ENCODE data around the gene CBFA2T3.

The CBFA2T3 gene

GRCh38 chr16:88843256-88843655, 133.8 kb downstream of the CBFA2T3 start:
- TF ChIP-seq ZNF544 (tag by site-specific recombination; IDR thresholded peaks at IDR 0.05) (no peak), ZNF548 (tag by site-specific recombination; IDR thresholded peaks at IDR 0.05) (no peak), ZNF24 (tag by site-specific recombination; IDR thresholded peaks at IDR 0.05) (no peak), ZSCAN5A (tag by site-specific recombination; IDR thresholded peaks at IDR 0.05) (no peak), ZNF366 (tag by site-specific recombination; conservative IDR thresholded peaks at IDR 0.05) (no peak), ZNF48 (tag by site-specific recombination; IDR thresholded peaks at IDR 0.05) (no peak), ZNF423 (tag by site-specific recombination; IDR thresholded peaks at IDR 0.05) (no peak), KLF10 (tag by site-specific recombination; IDR thresholded peaks at IDR 0.05) (no peak), ZNF692 (tag by site-specific recombination; IDR thresholded peaks at IDR 0.05) (no peak), ZNF530 (tag by site-specific recombination; IDR thresholded peaks at IDR 0.05; ENCODE audit: low read depth) (no peak)
- CTCF ChIA-PET: interaction anchor here (0.7 kb wide), 1 partner anchor 106 kb away, joined by 3 read pairs; no protein-coding TSS in a partner anchor

GRCh38 chr16:88842806-88843205, 134.2 kb downstream of the CBFA2T3 start:
- no peaks in the 10 kb centered on the region for H3K4me1 ChIP-seq (ENCODE audit: control insufficient read depth, insufficient read depth, low read length)
- no peak for TF ChIP-seq ZNF521 (tag by site-specific recombination; IDR thresholded peaks at IDR 0.05)
- no peak for TF ChIP-seq ZNF624 (tag by site-specific recombination; IDR thresholded peaks at IDR 0.05)
- no peak for TF ChIP-seq ZNF623 (tag by site-specific recombination; IDR thresholded peaks at IDR 0.05)
- TF ChIP-seq KLF10 (tag by site-specific recombination; IDR thresholded peaks at IDR 0.05): no peak
- TF ChIP-seq GFI1B (tag by site-specific recombination; IDR thresholded peaks at IDR 0.05): no peak
- H3K27ac ChIP-seq (ENCODE audit: extremely low read depth, low read depth, low read length): no peak overlapping the region
- POLR2A ChIA-PET: no interaction called here
- H3K36me3 ChIP-seq (ENCODE audit: control insufficient read depth in 2 of 2, insufficient read depth in 1 of 2, low read length in 2 of 2): peaks cover 0 to 13% of the 10 kb centered on the region in 2 experiments; a peak in 1 of 3 replicates
- no peak overlapping the region for H3K4me3 ChIP-seq (ENCODE audit: low read depth, low read length)
- H3K9me3 ChIP-seq (ENCODE audit: control insufficient read depth, insufficient read depth, low read depth, low read length): no peaks in the 10 kb centered on the region
- CTCF ChIA-PET: interaction anchor here (0.7 kb wide), 1 partner anchor 105 kb away, joined by 3 read pairs; no protein-coding TSS in a partner anchor

More at GRCh38 chr16:88843256-88843655, 133.8 kb downstream of the CBFA2T3 start:
- Histone ChIP-seq H3K4me3 (ENCODE audit: low read depth, low read length) (no peak overlapping the region), H3K27ac (ENCODE audit: extremely low read depth, low read depth, low read length) (no peak overlapping the region), H3K4me1 (ENCODE audit: control insufficient read depth, insufficient read depth, low read length) (no peaks in the 10 kb centered on the region), H3K9me3 (ENCODE audit: control insufficient read depth, insufficient read depth, low read depth, low read length) (no peaks in the 10 kb centered on the region), H3K36me3 (ENCODE audit: control insufficient read depth in 2 of 2, insufficient read depth in 1 of 2, low read length in 2 of 2) (peaks cover 0 to 13% of the 10 kb centered on the region in 2 experiments; a peak in 1 of 3 replicates)
- POLR2A ChIA-PET: no interaction called here

GRCh38 chr16:88842308-88842756, 134.7 kb downstream of the CBFA2T3 start:
- Histone ChIP-seq H3K4me3 (ENCODE audit: low read depth, low read length) (no peak overlapping the region), H3K36me3 (ENCODE audit: control insufficient read depth in 2 of 2, insufficient read depth in 1 of 2, low read length in 2 of 2) (peaks cover 0 to 13% of the 10 kb centered on the region in 2 experiments; a peak in 1 of 3 replicates), H3K9me3 (ENCODE audit: control insufficient read depth, insufficient read depth, low read depth, low read length) (no peaks in the 10 kb centered on the region), H3K4me1 (ENCODE audit: control insufficient read depth, insufficient read depth, low read length) (no peaks in the 10 kb centered on the region), H3K27ac (ENCODE audit: extremely low read depth, low read depth, low read length) (no peak overlapping the region)
- ChIA-PET CTCF (no interaction called here), POLR2A (no interaction called here)
- TF ChIP-seq ZNF571 (tag by site-specific recombination; IDR thresholded peaks at IDR 0.05) (no peak), PRDM10 (tag by site-specific recombination; IDR thresholded peaks at IDR 0.05) (no peak), SP7 (tag by site-specific recombination; IDR thresholded peaks at IDR 0.05) (no peak), OVOL3 (tag by site-specific recombination; IDR thresholded peaks at IDR 0.05) (no peak), ZBTB8A (tag by site-specific recombination; IDR thresholded peaks at IDR 0.05) (no peak), ZNF140 (tag by site-specific recombination; IDR thresholded peaks at IDR 0.05) (no peak), ZBTB20 (tag by site-specific recombination; IDR thresholded peaks at IDR 0.05) (no peak), ZNF670 (tag by site-specific recombination; IDR thresholded peaks at IDR 0.05; ENCODE audit: low read depth) (no peak), ZNF544 (tag by site-specific recombination; IDR thresholded peaks at IDR 0.05) (no peak), MYNN (tag by site-specific recombination; IDR thresholded peaks at IDR 0.05; ENCODE audit: borderline replicate concordance) (no peak), ZNF677 (tag by site-specific recombination; IDR thresholded peaks at IDR 0.05) (no peak)

Data from HEK293 (cell line).